Stomach smooth muscle (tissue), 2 donors: ENCODE results near the gene IRX6.

Source experiments
- H3K27ac ChIP-seq: one replicate; pipeline ENCODE4 v1.7.0; 2013; ENCODE audit warnings: mild to moderate bottlenecking, low read length, inconsistent platforms
- H3K27me3 ChIP-seq, 2 donors: one replicate each; pipeline ENCODE4 v1.7.0; 2013; ENCODE audit warnings: low read length in 2 of 2; ENCODE audit not compliant: insufficient read depth in 2 of 2, control insufficient read depth in 1 of 2
- H3K36me3 ChIP-seq, 2 donors: one replicate each; pipeline ENCODE4 v1.7.0; 2013; ENCODE audit warnings: low read length in 2 of 2; ENCODE audit not compliant: control insufficient read depth in 2 of 2, insufficient read depth in 2 of 2
- H3K4me1 ChIP-seq: one replicate; pipeline ENCODE4 v1.7.0; 2013; ENCODE audit warnings: low read length; ENCODE audit not compliant: control insufficient read depth, insufficient read depth
- H3K4me3 ChIP-seq, 2 donors: one replicate each; pipeline ENCODE4 v1.7.0; 2013; ENCODE audit warnings: low read length in 2 of 2
- H3K9ac ChIP-seq, 2 donors: one replicate each; pipeline ENCODE4 v1.7.0; 2013; ENCODE audit warnings: low read length in 2 of 2, mild to moderate bottlenecking in 1 of 2
- H3K9me3 ChIP-seq, 2 donors: one replicate each; pipeline ENCODE4 v1.7.0; 2013; ENCODE audit warnings: low read length in 2 of 2; ENCODE audit not compliant: control insufficient read depth in 2 of 2
- donor health status: healthy.
- donor health status: Pancreatic carcinoma.

IRX6 gene

DNA sequence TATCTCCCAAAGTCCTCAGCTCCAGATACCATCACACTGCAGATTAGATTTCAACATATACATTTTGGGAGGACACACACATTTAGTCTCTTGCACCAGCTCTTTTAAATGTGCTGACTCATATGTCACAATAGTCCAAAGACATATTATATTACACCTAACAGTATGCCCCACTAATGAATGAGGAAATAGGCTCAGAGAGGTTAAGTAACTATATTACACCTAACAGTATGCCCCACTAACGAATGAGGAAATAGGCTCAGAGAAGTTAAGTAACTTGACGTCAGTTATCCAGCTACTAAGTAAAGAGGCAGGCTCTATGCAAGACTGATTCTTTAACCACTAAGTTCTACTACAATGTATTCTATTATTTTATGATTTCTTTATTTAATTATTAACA, 9.7 kb downstream of the IRX6 start:
- Histone ChIP-seq H3K4me3 (no peak overlapping the region), H3K27ac (no peak overlapping the region), H3K4me1 (peaks cover 11% of the 10 kb centered on the region), H3K9ac (no peak overlapping the region), H3K36me3 (no peaks in the 10 kb centered on the region), H3K9me3 (no peaks in the 10 kb centered on the region), H3K27me3 (peaks cover 30 to 34% of the 10 kb centered on the region in 2 donors)

DNA sequence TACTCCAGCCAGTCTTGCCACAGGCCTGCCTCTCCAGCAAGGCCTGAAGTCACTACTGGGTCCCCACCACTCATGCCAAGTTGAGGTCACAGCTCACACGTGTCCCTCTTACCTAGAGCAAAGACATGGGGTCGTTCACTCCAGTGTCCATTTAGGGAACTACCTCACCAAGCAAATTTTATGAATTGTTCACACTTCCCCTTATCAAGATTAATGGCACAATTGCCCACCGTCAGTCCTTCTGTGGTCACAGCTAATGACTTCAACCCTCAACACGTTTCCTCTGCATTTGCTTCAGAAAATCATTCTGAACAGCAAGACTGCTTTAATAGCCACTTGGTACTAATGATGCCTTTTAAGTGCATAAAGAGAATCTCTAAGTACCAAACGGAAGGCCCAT, 14.6 kb downstream of the IRX6 start:
- no peaks in the 10 kb centered on the region for H3K36me3 ChIP-seq
- no peaks in the 10 kb centered on the region for H3K4me1 ChIP-seq
- no peak overlapping the region for H3K9ac ChIP-seq

DNA sequence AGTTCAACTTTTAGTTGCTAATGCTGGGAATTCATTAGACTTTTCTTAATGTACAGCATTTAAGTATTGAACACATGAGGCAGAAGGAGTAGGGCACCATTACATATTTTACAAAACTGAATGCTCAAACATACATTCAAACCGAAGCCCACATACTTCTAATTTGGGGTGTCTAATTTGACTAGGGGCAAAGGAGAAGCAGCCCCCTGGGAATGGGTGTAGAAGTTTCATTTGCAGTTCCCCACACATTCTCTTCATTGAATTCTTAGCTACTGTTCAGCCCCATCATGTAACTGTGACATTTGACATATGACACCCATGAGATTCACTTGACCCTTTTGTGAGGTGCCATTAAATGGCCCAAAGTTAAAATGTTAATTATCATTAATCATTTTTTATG, 16.4 kb downstream of the IRX6 start:
- H3K27ac ChIP-seq: no peak overlapping the region
- no peak overlapping the region for H3K4me3 ChIP-seq
- H3K9ac ChIP-seq: no peak overlapping the region
- no peaks in the 10 kb centered on the region for H3K9me3 ChIP-seq
- no peaks in the 10 kb centered on the region for H3K4me1 ChIP-seq
- H3K36me3 ChIP-seq: no peaks in the 10 kb centered on the region
- H3K27me3 ChIP-seq: peaks cover 0 to 7% of the 10 kb centered on the region in 2 donors

More for the DNA sequence above, 14.6 kb downstream of the IRX6 start:
- peaks cover 0 to 11% of the 10 kb centered on the region in 2 donors for H3K27me3 ChIP-seq
- H3K4me3 ChIP-seq: no peak overlapping the region
- H3K9me3 ChIP-seq: no peaks in the 10 kb centered on the region
- H3K27ac ChIP-seq: no peak overlapping the region

- H3K4me1 ChIP-seq: no peaks in the 10 kb centered on the region
- no peak overlapping the region for H3K4me3 ChIP-seq
- no peaks in the 10 kb centered on the region for H3K36me3 ChIP-seq
- H3K9ac ChIP-seq: no peak overlapping the region
- H3K9me3 ChIP-seq: no peaks in the 10 kb centered on the region
- no peak overlapping the region for H3K27ac ChIP-seq
- H3K27me3 ChIP-seq: peaks cover 0 to 6% of the 10 kb centered on the region in 2 donors
Observed at GRCh38 chr16:55341681-55342080, 17.7 kb downstream of the IRX6 start.

DNA sequence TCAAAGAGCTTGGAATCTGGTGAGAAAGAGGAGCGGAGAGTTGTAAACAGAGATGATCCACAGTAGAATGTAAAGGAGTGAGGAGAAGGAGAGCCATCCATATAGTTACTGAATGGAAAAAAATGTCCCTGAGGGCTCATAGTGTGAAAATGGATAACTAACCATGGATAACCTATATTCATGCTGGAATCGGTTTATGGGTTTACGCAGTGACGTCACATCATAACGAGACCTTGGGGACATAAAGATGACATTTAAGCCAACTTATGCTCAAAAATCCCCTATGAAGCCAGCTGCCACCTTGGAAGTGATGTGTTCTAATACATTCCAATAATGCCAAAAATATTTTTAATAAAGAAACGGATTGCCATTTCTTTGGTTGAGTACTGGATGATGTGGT, 22.5 kb downstream of the IRX6 start:
- H3K4me3 ChIP-seq: no peak overlapping the region
- no peak overlapping the region for H3K27ac ChIP-seq
- no peaks in the 10 kb centered on the region for H3K27me3 ChIP-seq

DNA sequence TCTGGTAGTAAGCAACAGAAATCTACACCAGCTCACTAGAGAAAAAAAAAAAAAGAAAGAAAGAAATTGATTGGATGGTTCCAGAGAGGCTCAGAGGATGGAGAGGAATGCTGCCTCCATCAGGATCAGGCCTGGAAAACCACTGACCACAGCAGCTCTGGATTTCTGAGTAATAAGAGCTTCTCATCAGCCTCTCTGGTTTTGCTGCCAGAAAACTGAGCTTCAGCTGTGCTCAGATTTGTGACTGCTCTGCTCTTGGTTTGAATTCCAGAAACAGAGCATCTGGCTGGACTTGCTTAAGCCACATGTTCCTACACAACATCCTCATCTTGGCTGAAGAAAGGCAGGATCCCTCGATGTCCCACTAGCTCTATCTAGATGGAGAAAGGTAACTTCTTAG, 25.9 kb downstream of the IRX6 start:
- no peak overlapping the region for H3K4me3 ChIP-seq
- H3K27me3 ChIP-seq: no peaks in the 10 kb centered on the region
- no peaks in the 10 kb centered on the region for H3K36me3 ChIP-seq
- H3K9me3 ChIP-seq: peaks cover 0 to 4% of the 10 kb centered on the region in 2 donors
- no peaks in the 10 kb centered on the region for H3K4me1 ChIP-seq
- no peak overlapping the region for H3K9ac ChIP-seq
- H3K27ac ChIP-seq: no peak overlapping the region

More for the DNA sequence above, 22.5 kb downstream of the IRX6 start:
- Histone ChIP-seq H3K36me3 (no peaks in the 10 kb centered on the region), H3K9ac (no peak overlapping the region), H3K4me1 (no peaks in the 10 kb centered on the region), H3K9me3 (no peaks in the 10 kb centered on the region)

DNA sequence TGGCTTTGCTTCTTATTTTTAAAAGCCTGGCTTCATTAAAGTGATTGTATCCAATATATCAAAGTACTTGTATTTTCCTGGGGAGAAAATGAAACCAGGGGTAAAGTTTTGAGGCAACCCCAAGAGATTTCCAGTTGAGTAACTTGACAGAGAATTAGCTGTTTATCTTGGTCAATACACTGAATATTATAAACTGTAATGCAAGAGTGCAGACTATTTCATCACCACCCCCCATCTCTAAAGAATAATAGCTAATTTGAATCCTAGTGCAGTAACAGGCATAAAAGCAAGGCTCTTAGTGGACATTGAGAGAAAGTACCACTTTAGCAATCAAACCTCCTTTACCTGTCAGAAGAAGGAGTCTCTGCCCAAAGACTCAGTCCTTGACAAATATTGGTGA, 27.0 kb downstream of the IRX6 start:
- Histone ChIP-seq H3K9ac (no peak overlapping the region), H3K27me3 (no peaks in the 10 kb centered on the region), H3K4me1 (no peaks in the 10 kb centered on the region), H3K36me3 (no peaks in the 10 kb centered on the region), H3K9me3 (peaks cover 3 to 4% of the 10 kb centered on the region in 2 donors), H3K4me3 (no peak overlapping the region), H3K27ac (no peak overlapping the region)

DNA sequence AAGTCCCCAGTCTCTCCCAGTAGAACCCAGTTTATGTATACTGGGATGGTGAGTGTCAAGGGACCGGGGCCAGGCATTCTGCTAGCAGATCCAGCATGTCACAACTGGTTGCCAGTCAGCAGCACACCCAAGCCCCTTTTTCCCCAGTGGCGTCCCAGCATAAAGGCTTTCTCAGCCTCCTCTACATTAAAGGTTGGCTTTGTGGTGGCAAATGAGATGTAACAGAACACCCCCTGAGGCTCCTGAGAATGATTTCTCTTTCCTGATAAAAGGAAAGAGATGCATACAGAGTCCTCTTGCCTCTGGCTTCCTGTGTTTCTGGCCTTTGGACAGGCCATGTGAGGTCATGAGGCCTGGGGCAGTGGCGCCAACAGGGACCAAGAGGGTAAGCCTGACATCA, 27.9 kb downstream of the IRX6 start:
- Histone ChIP-seq H3K4me3 (no peak overlapping the region), H3K27ac (no peak overlapping the region), H3K9me3 (peaks cover 3 to 4% of the 10 kb centered on the region in 2 donors), H3K9ac (no peak overlapping the region), H3K36me3 (no peaks in the 10 kb centered on the region), H3K4me1 (no peaks in the 10 kb centered on the region), H3K27me3 (no peaks in the 10 kb centered on the region)

DNA sequence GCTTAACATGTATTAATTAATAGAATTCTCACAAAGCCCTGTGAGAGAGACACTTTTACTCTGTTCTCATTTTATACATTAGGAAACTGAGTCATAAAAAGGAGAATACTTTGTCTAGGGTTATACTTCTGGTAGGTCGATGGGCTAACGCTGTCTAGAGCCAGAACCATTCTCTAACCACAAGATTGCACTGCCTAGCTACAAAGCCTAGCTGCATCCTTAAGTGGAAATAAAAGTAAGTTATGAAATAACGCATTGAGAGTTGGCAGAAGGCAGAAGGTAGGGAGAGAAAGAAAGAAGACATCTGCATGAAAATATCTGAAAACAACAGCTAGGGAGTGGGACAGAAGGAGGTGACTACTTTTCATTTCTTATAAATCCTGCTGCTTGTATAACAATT, 33.2 kb downstream of the IRX6 start:
- H3K36me3 ChIP-seq: no peaks in the 10 kb centered on the region

GRCh38 chr16:55359946-55360345, 35.9 kb downstream of the IRX6 start:
- no peaks in the 10 kb centered on the region for H3K4me1 ChIP-seq
- peaks cover 4% of the 10 kb centered on the region in 2 donors for H3K27me3 ChIP-seq
- H3K36me3 ChIP-seq: no peaks in the 10 kb centered on the region
- no peak overlapping the region for H3K4me3 ChIP-seq
- H3K9me3 ChIP-seq: peaks cover 0 to 3% of the 10 kb centered on the region in 2 donors
- H3K27ac ChIP-seq: no peak overlapping the region
- no peak overlapping the region for H3K9ac ChIP-seq

More for the DNA sequence above, 33.2 kb downstream of the IRX6 start:
- no peak overlapping the region for H3K27ac ChIP-seq
- H3K4me3 ChIP-seq: no peak overlapping the region
- H3K27me3 ChIP-seq: no peaks in the 10 kb centered on the region
- H3K4me1 ChIP-seq: no peaks in the 10 kb centered on the region
- H3K9me3 ChIP-seq: peaks cover 3 to 4% of the 10 kb centered on the region in 2 donors
- no peak overlapping the region for H3K9ac ChIP-seq

- Histone ChIP-seq H3K36me3 (no peaks in the 10 kb centered on the region), H3K4me1 (peaks cover 3% of the 10 kb centered on the region), H3K27ac (no peak overlapping the region), H3K27me3 (peaks cover 8 to 18% of the 10 kb centered on the region in 2 donors), H3K9ac (no peak overlapping the region), H3K9me3 (no peaks in the 10 kb centered on the region), H3K4me3 (no peak overlapping the region)
Observed at GRCh38 chr16:55364811-55365210, 40.8 kb downstream of the IRX6 start.
